Left ventricle myocardium superior (tissue), 1 donor: ENCODE measurements around the gene MBLAC1. TPM values are rescaled to one million over a fixed set of nuclear protein-coding genes. Genes with fewer than 3 reads are reported as not detected.
"Not testable (repeated sequence)": the region's sequence is repeated elsewhere in the genome, so short reads cannot be mapped to it uniquely, and the experiment has no call there.

Experiments
- ATAC-seq: fragments of 200-7000 bp; cut with Tn5 transposase; one replicate; pipeline ENCODE4 v1.9.1; 2020; ENCODE audit warnings: mild to moderate bottlenecking, moderate library complexity
- DNase-seq: peaks from one replicate; pipeline ENCODE4 v3.0.0-alpha.2; 2020
- intact Hi-C: fragments of 100-400 bp; cut with micrococcal nuclease; formaldehyde crosslinking; loops from one replicate; pipeline ENCODE4 v1.11.0; 2022
- total RNA-seq: library from RNA; stranded (reverse); fragmentation: NEBNext Ultra II Directional; extraction: Animal tissue kit (Norgen Biotek cat#: 25700); gene quantifications from one replicate; pipeline ENCODE4 v1.2.1, GENCODE V29; 2021
- donor health status: DM: no; HTN: yes; CAD: no; lungs with severe emphysema.

Gene MBLAC1
- total RNA-seq, 1 donor from 2014 or later = 2.8 TPM

DNA sequence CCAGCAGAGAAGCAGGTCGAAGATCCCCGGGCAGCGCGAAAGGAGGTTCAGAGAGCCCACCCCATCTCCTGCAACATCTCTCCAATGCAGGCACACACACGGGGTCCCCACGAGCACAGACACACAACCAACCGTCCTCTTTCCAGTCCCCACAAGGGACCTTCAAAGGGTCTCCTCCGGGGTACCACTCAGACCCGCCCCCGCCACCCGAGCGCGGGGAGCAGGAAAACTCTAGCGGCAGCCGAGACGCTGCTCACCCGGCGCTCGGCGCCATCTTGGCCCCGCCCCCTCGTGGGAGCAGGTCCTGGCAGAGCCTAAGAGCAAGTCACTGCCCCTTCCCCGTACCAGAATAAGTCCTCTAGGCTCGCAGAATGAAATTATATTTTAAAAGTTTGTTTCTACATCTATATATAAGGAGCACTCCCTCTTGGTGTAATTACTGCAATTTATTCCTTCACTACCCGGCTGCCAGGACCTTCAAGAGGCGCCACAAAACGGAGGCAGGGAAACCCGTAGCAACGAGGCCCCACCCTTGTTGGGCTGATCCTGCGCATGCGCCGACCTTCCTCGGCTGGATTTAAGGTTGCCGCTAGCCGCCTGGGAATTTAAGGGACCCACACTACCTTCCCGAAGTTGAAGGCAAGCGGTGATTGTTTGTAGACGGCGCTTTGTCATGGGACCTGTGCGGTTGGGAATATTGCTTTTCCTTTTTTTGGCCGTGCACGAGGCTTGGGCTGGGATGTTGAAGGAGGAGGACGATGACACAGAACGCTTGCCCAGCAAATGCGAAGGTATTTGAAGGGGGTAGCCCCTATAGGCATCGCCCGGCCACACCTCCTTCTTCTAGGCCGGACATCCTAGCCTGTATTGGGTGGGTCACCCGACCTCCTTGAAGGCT is 7.4 kb upstream of the MBLAC1 start, which contains the start of the genes CNPY4 and TAF6:
CNPY4 (plus strand) TSS at position 563 of the 898 bp plus-strand sequence; CDS start at position 674, 111 bp downstream.
TAF6 (minus strand) TSS at position 287 of the 898 bp plus-strand sequence. CDS start 5,149 bp downstream, outside the sequence.
- intact Hi-C loops = no loop called here
- ATAC-seq = peak; percentile 94
- DNase-seq = peak; percentile 97

DNA sequence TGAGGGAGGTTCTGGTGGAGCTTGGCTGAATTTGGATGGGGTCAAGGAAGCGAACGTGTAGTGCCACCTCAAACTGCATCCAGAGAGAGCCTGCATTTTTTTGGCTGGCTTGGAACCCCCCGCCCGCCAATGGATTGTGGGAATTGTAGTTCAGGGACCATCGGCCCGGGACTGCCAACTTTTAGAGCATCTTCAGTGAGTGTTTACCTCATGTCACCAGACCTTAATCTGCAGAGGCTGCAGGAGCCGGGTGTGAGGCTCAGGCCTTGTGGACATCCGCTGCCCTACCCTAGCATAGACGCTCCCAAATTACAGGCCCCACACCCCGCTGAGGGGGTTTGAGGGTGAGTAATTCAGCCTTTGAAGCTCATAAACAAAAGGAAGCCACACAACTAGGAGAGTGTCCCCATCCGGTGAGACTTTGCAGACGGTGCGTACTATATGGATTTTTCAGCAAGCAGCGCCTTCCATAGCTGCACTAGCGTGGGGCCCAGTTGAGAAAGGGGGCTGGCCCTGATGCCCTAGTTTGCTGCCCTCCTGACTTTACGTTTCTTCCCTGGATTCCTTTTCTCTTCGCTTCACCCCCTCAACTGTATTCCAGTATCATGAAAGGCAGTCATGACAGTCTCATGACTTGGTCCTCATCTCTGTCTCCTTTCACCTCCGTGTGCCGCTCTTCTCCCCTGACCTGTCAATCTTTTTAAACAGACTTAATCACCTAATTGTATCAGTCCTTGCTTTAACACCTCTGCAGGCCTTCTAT is 6.6 kb upstream of the MBLAC1 start:
- ATAC-seq (peak; percentile 72), DNase-seq (peak; percentile 62)
- intact Hi-C loops = no loop called here

DNA sequence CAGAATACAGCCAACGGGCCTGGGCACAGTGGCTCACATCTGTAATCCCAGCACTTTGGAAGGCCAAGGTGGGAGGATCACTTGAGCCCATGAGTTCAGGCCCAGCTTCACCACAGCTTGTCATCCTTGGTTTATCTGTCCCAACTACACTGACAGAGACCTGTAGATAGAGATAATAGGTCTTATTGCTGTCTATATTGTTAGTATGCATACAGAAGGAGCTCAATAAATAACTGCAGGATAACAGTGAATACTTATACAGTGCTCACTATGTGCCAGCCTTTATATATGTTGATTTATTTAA is 6.1 kb upstream of the MBLAC1 start:
- intact Hi-C loops = no loop called here
- DNase-seq = no peak

DNA sequence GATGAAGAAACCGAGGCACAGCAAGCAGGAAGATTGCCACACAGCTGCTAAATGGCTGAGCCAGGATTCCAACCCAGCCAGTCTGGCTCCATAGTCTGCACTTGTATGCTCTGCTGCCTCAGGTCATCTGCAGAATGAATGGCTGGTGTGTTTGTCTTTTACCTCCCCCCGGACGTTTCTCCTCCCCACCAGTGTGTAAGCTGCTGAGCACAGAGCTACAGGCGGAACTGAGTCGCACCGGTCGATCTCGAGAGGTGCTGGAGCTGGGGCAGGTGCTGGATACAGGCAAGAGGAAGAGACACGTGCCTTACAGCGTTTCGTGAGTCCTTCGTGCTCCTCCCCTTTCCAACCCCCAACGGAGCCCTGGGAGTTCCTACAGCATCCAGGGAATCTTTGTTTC is 4.7 kb upstream of the MBLAC1 start:
- DNase-seq (peak; percentile 27), ATAC-seq (no peak)
- intact Hi-C loops = no loop called here

More for the DNA sequence above, 6.1 kb upstream of the MBLAC1 start:
- ATAC-seq = no peak

DNA sequence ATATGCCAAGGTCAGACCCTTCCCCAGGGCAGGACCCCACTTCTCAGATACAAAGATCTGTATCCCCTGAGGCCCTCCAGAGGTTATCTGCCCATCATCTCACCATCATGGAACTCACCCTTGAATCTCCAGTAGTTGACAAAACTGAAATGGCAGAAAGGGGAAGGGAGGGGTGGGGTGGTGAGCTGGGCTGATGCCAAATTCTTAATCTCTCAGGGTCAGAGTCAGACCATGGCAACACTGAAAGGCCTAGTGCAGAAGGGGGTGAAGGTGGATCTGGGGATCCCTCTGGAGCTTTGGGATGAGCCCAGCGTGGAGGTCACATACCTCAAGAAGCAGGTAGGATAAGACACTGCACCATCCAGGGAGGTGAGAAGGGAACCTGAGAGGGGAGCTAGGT is 4.2 kb upstream of the MBLAC1 start:
- intact Hi-C loops = no loop called here
- ATAC-seq (no peak), DNase-seq (peak; percentile 3)

DNA sequence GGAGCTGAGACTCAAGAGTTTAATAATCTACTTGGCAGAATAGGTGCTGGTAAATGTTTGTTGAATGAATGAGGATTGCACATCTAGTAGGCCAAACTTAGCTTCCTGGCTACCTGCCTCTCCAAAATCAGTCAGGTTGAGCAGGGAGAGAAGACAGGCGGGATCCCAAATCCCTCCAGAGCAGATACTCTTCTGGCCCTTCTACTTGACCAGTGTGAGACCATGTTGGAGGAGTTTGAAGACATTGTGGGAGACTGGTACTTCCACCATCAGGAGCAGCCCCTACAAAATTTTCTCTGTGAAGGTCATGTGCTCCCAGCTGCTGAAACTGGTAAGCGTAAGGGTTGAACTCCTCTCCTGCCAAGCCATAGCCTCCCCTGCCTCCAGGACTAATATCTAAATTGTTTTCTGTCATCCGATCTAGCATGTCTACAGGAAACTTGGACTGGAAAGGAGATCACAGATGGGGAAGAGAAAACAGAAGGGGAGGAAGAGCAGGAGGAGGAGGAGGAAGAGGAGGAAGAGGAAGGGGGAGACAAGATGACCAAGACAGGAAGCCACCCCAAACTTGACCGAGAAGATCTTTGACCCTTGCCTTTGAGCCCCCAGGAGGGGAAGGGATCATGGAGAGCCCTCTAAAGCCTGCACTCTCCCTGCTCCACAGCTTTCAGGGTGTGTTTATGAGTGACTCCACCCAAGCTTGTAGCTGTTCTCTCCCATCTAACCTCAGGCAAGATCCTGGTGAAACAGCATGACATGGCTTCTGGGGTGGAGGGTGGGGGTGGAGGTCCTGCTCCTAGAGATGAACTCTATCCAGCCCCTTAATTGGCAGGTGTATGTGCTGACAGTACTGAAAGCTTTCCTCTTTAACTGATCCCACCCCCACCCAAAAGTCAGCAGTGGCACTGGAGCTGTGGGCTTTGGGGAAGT is 2.2 kb upstream of the MBLAC1 start:
- intact Hi-C loops = no loop called here
- ATAC-seq (no peak), DNase-seq (peak; percentile 2)

DNA sequence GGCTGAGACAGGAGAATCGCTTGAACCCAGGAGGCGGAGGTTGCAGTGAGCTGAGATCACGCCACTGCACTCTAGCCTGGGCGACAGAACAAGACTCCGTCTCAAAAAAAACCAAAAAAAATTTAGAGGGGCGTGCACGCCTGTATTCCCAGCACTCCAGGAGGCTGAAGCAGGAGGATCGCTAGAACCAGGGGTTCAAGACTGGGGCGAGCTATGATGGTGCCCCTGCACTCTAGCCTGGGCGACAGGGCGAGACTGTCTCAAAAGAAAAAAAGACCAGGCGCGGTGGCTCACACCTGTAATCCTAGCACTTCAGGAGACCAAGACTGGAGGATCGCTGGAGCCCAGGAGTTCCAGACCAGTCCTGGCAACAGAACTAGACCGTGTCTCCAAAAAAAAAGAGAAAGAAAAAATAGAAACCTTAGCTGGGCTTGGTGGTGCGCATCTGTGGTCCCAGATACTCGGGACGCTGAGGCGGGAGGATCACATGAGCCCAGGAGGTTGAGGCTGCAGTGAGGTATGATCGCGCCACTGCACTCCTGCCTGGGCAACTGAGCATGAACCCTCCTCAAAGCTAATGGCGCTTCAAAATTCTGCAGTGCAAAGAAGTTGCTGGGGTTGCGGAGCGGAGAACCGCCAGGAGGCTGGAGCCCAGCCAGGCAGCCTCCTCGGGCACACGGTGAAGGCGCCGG is 382 bp upstream of the MBLAC1 start:
- intact Hi-C loops = no loop called here
- DNase-seq (peak; percentile 87), ATAC-seq (peak; percentile 39)

DNA sequence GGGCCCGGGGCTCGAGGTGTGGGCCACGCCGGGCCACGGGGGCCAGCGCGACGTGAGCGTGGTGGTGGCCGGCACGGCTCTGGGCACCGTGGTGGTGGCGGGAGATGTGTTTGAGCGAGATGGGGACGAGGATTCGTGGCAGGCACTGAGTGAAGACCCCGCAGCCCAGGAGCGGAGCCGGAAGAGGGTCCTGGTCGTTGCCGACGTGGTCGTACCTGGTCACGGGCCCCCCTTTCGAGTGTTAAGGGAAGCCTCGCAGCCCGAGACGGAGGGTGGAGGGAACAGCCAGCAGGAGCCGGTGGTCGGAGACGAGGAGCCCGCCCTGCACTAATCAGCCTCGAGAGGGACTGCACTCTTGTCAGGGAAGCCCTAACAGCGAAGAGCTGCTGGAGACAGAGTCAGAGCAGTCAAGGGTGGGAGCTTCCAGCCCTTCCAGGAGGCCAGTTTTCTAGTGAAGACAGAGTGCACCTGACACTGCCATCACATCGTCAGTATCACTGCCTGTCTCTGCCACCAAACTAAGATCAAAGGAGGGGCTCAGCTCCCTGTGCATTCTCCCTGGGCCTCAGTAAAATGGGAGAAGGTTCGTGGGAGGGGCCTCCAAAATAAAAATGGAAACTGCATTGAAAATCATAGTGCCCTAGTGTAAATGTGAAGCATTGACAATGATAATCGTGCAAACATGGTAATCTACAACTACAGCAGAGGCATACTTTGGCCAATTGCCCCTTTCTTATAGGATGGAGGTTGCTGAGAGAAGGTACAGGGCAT is 1.3 kb downstream of the MBLAC1 start:
- intact Hi-C loops = no loop called here
- ATAC-seq = peak; percentile 2
- no peak for DNase-seq

DNA sequence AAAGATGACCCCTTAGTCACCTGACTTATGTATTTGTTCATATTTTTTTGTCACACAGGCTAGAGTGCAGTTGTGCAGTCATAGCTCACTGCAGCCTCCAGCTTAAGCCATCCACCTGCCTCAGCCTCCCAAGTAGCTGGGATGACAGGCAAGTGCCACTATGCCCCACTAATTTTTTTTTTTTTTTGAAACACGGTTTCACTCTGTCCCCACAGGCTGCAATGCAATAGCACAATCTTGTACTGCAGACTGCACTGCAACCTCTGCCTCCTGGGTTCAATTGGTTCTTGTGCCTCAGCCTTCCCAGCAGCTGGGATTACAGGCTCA is 1.8 kb downstream of the MBLAC1 start:
- intact Hi-C loops = no loop called here
- no peak for ATAC-seq
- DNase-seq = no peak

DNA sequence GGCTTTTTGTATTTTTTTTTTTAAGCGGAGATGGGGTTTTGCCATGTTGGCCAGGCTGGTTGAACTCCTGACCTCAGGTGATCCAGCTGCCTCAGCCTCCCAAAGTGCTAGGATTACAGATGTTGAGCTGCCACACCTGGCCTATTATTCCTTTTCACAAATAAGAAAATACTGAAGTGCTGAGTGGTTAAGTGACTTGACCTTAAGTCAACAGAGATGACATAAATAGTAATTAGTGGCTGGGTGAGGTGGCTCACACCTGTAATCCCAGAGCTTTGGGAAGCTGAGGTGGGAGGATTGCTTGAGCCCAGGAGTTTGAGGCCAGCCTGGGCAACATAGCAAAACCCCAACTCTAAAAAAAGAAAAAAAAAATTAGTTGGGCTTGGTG is 3.4 kb downstream of the MBLAC1 start:
- intact Hi-C loops, ATAC-seq, DNase-seq: not testable (repeated sequence)

DNA sequence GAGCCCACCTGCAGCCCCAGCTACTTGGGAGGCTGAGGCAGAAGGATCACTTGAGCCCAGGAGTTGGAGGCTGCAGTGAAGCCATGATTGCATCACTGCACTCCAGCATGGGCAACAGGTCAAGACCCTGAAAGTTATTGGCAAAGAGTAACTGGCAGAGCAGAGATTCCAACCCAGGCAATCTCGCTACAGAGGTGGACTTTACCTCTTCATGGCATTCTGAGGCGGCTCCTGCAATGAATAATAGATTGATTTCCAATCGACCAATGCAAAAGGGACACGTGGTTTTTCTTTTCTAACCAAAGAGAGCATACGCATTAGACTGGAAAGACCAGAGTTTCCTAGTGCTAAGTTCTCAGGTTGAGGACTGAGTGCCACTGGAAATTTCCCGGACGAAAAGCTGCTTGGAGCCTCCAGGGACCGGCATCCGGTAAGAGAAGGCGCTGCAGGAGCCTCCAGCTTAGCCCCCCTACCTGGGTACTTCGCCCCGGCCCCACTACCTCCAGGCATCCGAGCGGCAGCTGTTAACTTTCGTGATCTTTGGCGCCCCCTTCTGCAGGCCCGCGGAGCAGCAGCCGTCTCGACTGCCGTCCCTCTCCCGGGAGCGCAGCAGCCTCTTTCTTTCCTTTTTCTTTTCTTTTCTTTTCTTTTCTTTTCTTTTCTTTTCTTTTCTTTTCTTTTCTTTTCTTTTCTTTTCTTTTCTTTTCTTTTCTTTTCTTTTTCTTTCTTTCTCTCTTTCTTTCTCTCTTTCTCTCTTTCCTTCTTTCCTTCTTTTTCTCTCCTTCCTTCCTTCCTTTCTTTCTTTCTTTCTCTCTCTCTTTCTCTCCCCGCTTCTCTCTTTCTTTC is 4.1 kb downstream of the MBLAC1 start:
- ATAC-seq = no peak
- DNase-seq = peak; percentile 86
- intact Hi-C loops = no loop called here

DNA sequence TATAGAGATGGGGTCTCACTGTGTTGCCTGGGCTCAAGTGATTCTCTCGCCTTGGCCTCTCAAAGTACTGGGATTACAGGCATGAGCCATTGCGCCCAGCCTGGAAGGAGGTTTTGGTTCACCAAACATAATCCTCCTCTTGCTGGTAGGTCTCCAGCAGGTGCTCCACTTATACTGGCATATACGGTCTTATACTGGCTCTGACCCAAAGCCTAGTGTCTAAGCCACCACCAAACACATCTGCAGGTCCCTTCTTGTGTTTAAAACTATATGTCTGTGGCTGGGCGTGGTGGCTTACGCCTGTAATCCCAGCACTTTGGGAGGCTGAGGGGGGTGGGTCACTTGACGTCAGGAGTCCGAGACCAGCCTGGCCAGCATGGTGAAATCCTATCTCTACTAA is 5.4 kb downstream of the MBLAC1 start:
- intact Hi-C loops = no loop called here
- ATAC-seq (no peak), DNase-seq (peak; percentile 12)

DNA sequence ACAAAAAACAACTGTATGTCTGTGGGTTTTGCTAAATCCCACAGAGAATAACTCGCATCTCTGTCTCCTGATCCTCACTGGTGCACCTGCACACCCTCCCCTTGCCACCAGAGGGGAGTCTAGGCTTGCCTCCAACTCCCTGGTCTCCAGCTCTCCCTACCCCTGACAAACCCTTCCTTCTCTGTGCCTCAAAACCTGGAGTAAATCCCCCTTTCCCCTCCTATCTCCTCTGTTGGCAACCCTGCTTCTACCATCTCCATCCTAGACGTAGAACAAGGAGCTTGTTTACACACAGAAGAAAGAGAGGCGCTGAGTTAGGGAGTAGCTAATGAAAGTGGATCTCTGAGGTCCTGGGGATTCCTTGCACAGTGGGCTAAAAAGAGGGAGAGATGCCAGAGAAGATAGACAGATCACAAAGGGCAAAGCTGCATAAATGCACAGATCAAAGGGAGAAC is 6.0 kb downstream of the MBLAC1 start:
- intact Hi-C loops = no loop called here
- peak; percentile 55 for DNase-seq
- peak; percentile 62 for ATAC-seq

DNA sequence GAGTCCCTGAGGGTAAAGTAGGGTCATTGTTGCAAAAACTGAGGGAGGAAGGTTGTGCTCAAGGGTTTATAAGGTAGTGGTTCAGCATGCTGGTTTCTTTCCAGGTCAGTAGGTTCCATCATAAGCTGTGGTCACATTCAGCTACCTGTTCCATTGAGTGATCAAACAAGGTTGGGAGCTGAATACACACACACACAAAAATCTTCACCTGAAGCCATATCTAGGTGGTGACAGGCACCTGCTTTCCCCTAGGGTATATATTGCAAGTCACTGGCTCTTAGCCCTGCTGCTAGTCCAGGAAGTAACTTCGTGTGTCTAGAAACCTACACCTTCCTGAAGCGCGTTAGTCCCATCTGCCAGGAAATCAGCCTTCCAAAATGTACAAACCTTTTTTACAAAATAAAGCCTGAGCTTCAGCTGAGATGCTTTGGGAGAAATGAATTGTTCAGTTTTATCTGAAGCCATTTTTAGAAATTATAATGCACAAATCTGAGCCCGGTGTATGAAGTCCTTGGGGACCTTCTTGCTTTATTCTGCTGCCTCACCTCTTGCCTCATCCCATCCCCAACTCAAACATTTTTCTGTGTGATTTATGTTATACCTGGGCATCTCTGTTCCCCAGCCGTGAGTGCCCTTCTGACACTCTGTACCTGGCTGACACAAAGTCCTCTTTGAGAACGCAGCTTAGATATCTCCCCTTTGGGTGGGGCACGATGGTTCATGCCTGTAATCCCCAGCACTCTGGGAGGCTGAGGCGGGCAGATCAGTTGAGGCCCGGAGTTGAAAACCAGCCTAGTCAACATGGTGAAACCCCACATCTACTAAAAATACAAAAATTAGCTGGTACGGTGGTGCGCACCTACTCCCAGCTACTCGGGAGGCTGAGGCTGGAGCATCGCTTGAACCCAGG is 11.3 kb downstream of the MBLAC1 start:
- intact Hi-C loops = no loop called here
- ATAC-seq (no peak), DNase-seq (peak; percentile 2)

DNA sequence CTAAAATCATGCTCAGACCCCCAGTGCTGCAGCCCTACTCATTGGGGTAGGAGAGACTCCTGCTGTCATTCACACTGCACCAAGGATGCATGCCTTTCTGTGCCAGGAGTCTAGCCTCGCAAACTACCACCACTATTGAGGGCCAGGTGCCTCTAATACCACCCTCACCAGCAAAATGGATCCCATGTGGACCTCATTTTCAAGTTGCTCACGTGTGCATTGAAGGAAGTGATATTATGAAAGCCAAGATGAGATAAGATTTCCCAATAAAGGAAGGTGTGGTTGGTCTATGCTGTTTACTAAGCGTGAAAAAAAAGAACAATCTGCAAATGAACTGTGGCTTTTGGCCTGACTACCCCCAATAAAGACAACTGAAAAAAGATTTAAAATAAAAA is 14.8 kb downstream of the MBLAC1 start:
- DNase-seq (no peak), ATAC-seq (no peak)
- intact Hi-C loops = no loop called here

DNA sequence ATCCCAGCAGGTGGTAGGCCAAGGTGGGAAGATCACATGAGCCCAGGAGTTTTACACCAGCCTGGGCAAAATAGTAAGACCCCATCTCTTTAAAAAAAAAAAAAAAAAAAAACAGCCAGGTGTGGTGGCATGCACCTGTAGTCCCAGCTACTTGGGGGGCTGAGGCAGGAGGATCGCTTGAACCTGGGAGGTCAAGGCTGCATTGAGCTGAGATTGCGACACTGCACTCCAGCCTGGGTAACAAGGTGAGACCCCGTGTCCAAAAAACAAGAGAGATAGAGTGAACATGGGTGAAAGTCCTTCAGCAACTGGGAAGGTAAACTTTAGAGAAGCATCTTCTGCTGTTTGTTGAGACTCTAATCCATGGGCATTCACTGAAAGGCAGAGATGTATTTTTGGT is 15.7 kb downstream of the MBLAC1 start:
- no peak for ATAC-seq
- intact Hi-C loops = no loop called here
- no peak for DNase-seq
